Breast epithelium (tissue), 3 donors: ENCODE data around the gene ZNF646.

ENCODE experiments used
- POLR2A ChIP-seq: fragments of 450-650 bp; IDR thresholded peaks from one replicate; pipeline ENCODE4 v1.6.1; 2016; ENCODE audit warnings: antibody characterized with exemption, mild to moderate bottlenecking, moderate library complexity
- POLR2AphosphoS5 ChIP-seq, 3 donors: sonication (generic); formaldehyde crosslinking; IDR thresholded peaks; one replicate each; pipeline ENCODE4 v1.6.1; 2017; ENCODE audit warnings: antibody characterized with exemption in 3 of 3
- TF ChIP-seq, protein P1 (sequence below), 3 donors: fragments of 450-650 bp; IDR thresholded peaks; one replicate each; pipeline ENCODE4 v1.5.1; 2016 to 2017; ENCODE audit warnings: antibody characterized with exemption in 3 of 3, mild to moderate bottlenecking in 3 of 3, moderate library complexity in 3 of 3

- TF ChIP-seq POLR2AphosphoS5 (IDR thresholded peaks at IDR 0.05) (no peak), POLR2A (no peak)
- TF ChIP-seq, protein P1, sequence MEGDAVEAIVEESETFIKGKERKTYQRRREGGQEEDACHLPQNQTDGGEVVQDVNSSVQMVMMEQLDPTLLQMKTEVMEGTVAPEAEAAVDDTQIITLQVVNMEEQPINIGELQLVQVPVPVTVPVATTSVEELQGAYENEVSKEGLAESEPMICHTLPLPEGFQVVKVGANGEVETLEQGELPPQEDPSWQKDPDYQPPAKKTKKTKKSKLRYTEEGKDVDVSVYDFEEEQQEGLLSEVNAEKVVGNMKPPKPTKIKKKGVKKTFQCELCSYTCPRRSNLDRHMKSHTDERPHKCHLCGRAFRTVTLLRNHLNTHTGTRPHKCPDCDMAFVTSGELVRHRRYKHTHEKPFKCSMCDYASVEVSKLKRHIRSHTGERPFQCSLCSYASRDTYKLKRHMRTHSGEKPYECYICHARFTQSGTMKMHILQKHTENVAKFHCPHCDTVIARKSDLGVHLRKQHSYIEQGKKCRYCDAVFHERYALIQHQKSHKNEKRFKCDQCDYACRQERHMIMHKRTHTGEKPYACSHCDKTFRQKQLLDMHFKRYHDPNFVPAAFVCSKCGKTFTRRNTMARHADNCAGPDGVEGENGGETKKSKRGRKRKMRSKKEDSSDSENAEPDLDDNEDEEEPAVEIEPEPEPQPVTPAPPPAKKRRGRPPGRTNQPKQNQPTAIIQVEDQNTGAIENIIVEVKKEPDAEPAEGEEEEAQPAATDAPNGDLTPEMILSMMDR (IDR thresholded peaks at IDR 0.05), result no peak
Measured at GRCh38 chr16:31052114-31052513, 22.1 kb upstream of the ZNF646 start.
